Smooth muscle cell (in vitro differentiated cells): ENCODE results near the gene HMGB2. TPM values are rescaled to one million over a fixed set of nuclear protein-coding genes. Genes with fewer than 3 reads are reported as not detected.
A peak's percentile ranks its signal among the peaks of the same experiment; 100 is the strongest.

ENCODE experiments used
- DNase-seq: peaks from one replicate; lab custom pipeline; 2025; ENCODE audit not compliant: unreplicated experiment; lab: John Stamatoyannopoulos, UW
- H2AFZ ChIP-seq: fragments of 200-600 bp; sonication (generic); 2 replicates; pipeline ENCODE4 v1.6.0; 2016; ENCODE audit warnings: antibody characterized with exemption, low read depth, mild to moderate bottlenecking
- H3F3A ChIP-seq: fragments of 200-600 bp; sonication (generic); 2 replicates; pipeline ENCODE4 v1.6.0; 2017; ENCODE audit warnings: antibody characterized with exemption, low read depth
- H3K27ac ChIP-seq: fragments of 200-600 bp; sonication (generic); 2 replicates; pipeline ENCODE4 v1.5.1; 2016; ENCODE audit warnings: low read depth, mild to moderate bottlenecking
- H3K27me3 ChIP-seq: fragments of 200-600 bp; sonication (generic); 2 replicates; pipeline ENCODE4 v1.6.1; 2016; ENCODE audit warnings: low read depth, mild to moderate bottlenecking
- H3K36me3 ChIP-seq: fragments of 200-600 bp; sonication (generic); 2 replicates; pipeline ENCODE4 v1.5.1; 2016; ENCODE audit warnings: low read depth
- H3K4me1 ChIP-seq: fragments of 200-600 bp; sonication (generic); 2 replicates; pipeline ENCODE4 v1.5.1; 2016; ENCODE audit warnings: low read depth
- H3K4me2 ChIP-seq: fragments of 200-600 bp; sonication (generic); 2 replicates; pipeline ENCODE4 v1.6.0; 2016; ENCODE audit warnings: mild to moderate bottlenecking
- H3K4me3 ChIP-seq: fragments of 200-600 bp; sonication (generic); 2 replicates; pipeline ENCODE4 v1.5.1; 2016; ENCODE audit warnings: mild to moderate bottlenecking
- H3K79me2 ChIP-seq: fragments of 200-600 bp; sonication (generic); 2 replicates; pipeline ENCODE4 v1.6.0; 2016; ENCODE audit warnings: low read depth, mild to moderate bottlenecking
- H3K9ac ChIP-seq: fragments of 200-600 bp; sonication (generic); 2 replicates; pipeline ENCODE4 v1.6.0; 2016; ENCODE audit warnings: low read depth
- H3K9me3 ChIP-seq: fragments of 200-600 bp; sonication (generic); replicated peaks from 2 replicates; pipeline ENCODE4 v1.5.1; 2016; ENCODE audit warnings: low read depth
- H4K20me1 ChIP-seq: fragments of 200-600 bp; sonication (generic); 2 replicates; pipeline ENCODE4 v1.6.0; 2016; ENCODE audit warnings: low read depth
- CTCF ChIP-seq: fragments of 200-600 bp; sonication (generic); IDR thresholded peaks from 2 replicates; pipeline ENCODE4 v1.5.1; 2017; ENCODE audit warnings: borderline replicate concordance, mild to moderate bottlenecking, antibody characterized with exemption; ENCODE audit not compliant: insufficient read depth, poor library complexity, severe bottlenecking
- WGBS: methylation state at CpG from one replicate; pipeline ENCODE4 v1.1.7; 2016; ENCODE audit warnings: low lambda C conversion rate; 5-methylcytosine and 5-hydroxymethylcytosine counted together
- polyA plus RNA-seq: library from polyadenylated mRNA; unstranded; fragments of >200 nt; fragmentation: Nextera tagmentation; extraction: Ambion mirVana; gene quantifications from 2 replicates; pipeline ENCODE4 v1.2.1, GENCODE V29; 2016
- total RNA-seq: library from RNA; depleted of rRNA; stranded (reverse); fragments of >200 nt; gene quantifications from 2 replicates; pipeline ENCODE4 v1.2.3, GENCODE V29; 2014

Gene HMGB2
- 22.6 and 27.4 TPM in 2 replicates for total RNA-seq
- polyA plus RNA-seq = 50.1 and 54.9 TPM in 2 replicates

- peak within 1 kb of the TSS; percentile 82 for H3K4me3 ChIP-seq
- H3K27ac ChIP-seq = peak within 1 kb of the TSS; percentile 86
- peak; percentile 97 for DNase-seq
- peak within 1 kb of the TSS; percentile 93 for H2AFZ ChIP-seq
- peaks cover 5% of the 10 kb centered on the region for H3K36me3 ChIP-seq
- peak within 1 kb of the TSS; percentile 92 for H3K4me2 ChIP-seq
- peaks cover 9% of the 10 kb centered on the region for H4K20me1 ChIP-seq
- WGBS = under 1% methylated on average over 59 of the region's 61 CpGs
- no peak for TF ChIP-seq CTCF
- no peaks in the 10 kb centered on the region for H3K9me3 ChIP-seq
- peaks cover 14% of the 10 kb centered on the region for H3F3A ChIP-seq
- peaks cover 35% of the 10 kb centered on the region for H3K4me1 ChIP-seq
- H3K9ac ChIP-seq = peak within 1 kb of the TSS; percentile 86
- no peaks in the 10 kb centered on the region for H3K27me3 ChIP-seq
- H3K79me2 ChIP-seq = peaks cover 39% of the 10 kb centered on the region
Observed at GRCh38 chr4:173334085-173334890, at the start of gene HMGB2. Gene HMGB2, minus strand, starts transcription at chr4:173334358. Its CDS starts 709 bp downstream, at chr4:173333649.

GRCh38 chr4:173382349-173382748 lies 48.2 kb upstream of the HMGB2 start:
- H4K20me1 ChIP-seq = no peaks in the 10 kb centered on the region
- H3K9ac ChIP-seq = no peak overlapping the region
- 96% methylated on average over 4 of the region's 4 CpGs for WGBS
- H3K4me2 ChIP-seq = no peak overlapping the region
- H3K4me1 ChIP-seq = no peaks in the 10 kb centered on the region
- H3F3A ChIP-seq = no peaks in the 10 kb centered on the region
- DNase-seq = no peak
- H3K27ac ChIP-seq = no peak overlapping the region
- H3K27me3 ChIP-seq = no peaks in the 10 kb centered on the region
- H3K9me3 ChIP-seq = no peaks in the 10 kb centered on the region
- H2AFZ ChIP-seq = no peak overlapping the region
- no peaks in the 10 kb centered on the region for H3K36me3 ChIP-seq
- H3K79me2 ChIP-seq = peaks cover 9% of the 10 kb centered on the region
- no peak overlapping the region for H3K4me3 ChIP-seq
- no peak for TF ChIP-seq CTCF

GRCh38 chr4:173381610-173382009 lies 47.5 kb upstream of the HMGB2 start:
- WGBS = 56% methylated on average over 1 of the region's 1 CpG
- no peak for DNase-seq
- TF ChIP-seq CTCF = no peak
- H2AFZ ChIP-seq = no peak overlapping the region
- peaks cover 9% of the 10 kb centered on the region for H3K79me2 ChIP-seq
- H3F3A ChIP-seq = no peaks in the 10 kb centered on the region
- no peak overlapping the region for H3K27ac ChIP-seq
- no peak overlapping the region for H3K4me3 ChIP-seq
- H3K4me1 ChIP-seq = no peaks in the 10 kb centered on the region
- no peaks in the 10 kb centered on the region for H3K36me3 ChIP-seq
- H3K9me3 ChIP-seq = no peaks in the 10 kb centered on the region
- no peak overlapping the region for H3K9ac ChIP-seq
- H3K27me3 ChIP-seq = no peaks in the 10 kb centered on the region
- no peak overlapping the region for H3K4me2 ChIP-seq
- no peaks in the 10 kb centered on the region for H4K20me1 ChIP-seq

- TF ChIP-seq CTCF = no peak
Observed at GRCh38 chr4:173380987-173381386, 46.8 kb upstream of the HMGB2 start.

More at GRCh38 chr4:173380987-173381386, 46.8 kb upstream of the HMGB2 start:
- H3K9me3 ChIP-seq = no peaks in the 10 kb centered on the region
- H3K4me2 ChIP-seq = no peak overlapping the region
- H3K79me2 ChIP-seq = peaks cover 14% of the 10 kb centered on the region
- no peaks in the 10 kb centered on the region for H3F3A ChIP-seq
- no peak overlapping the region for H3K4me3 ChIP-seq
- no peaks in the 10 kb centered on the region for H3K36me3 ChIP-seq
- H2AFZ ChIP-seq = no peak overlapping the region
- no peak overlapping the region for H3K9ac ChIP-seq
- H3K27ac ChIP-seq = no peak overlapping the region
- no peaks in the 10 kb centered on the region for H3K27me3 ChIP-seq
- no peak for DNase-seq
- H3K4me1 ChIP-seq = no peaks in the 10 kb centered on the region
- peaks cover 3% of the 10 kb centered on the region for H4K20me1 ChIP-seq
